HepG2 (cell line): ENCODE results near the gene PDE9A. TPM values are rescaled to one million over a fixed set of nuclear protein-coding genes. Genes with fewer than 3 reads are reported as not detected.

Experiments used
- CC2D1A ChIP-seq: sonication (generic); formaldehyde crosslinking; IDR thresholded peaks from 2 replicates; pipeline ENCODE4 v1.8.1; 2023; ENCODE audit warnings: mild to moderate bottlenecking, missing genetic modification reagents
- GFI1 ChIP-seq: sonication (generic); formaldehyde crosslinking; IDR thresholded peaks from 2 replicates; pipeline ENCODE4 v1.5.0; 2020; ENCODE audit warnings: missing genetic modification reagents, mild to moderate bottlenecking, borderline replicate concordance
- KAT7 ChIP-seq: IDR thresholded peaks from 2 replicates; pipeline ENCODE4 v1.6.1; 2018; ENCODE audit warnings: borderline replicate concordance, missing compliant biosample characterization
- KLF16 ChIP-seq, 2 experiments: sonication (generic) in 1 of 2; formaldehyde crosslinking in 1 of 2; IDR thresholded peaks; 2 replicates each; pipeline versions ENCODE4 v1.6.1 to v1.8.0; 2016 to 2023; ENCODE audit warnings: missing genetic modification reagents in 2 of 2, missing compliant biosample characterization in 1 of 2
- RAD21 ChIP-seq: fragments of 450-650 bp; formaldehyde crosslinking; IDR thresholded peaks from 2 replicates; pipeline ENCODE4 v1.5.0; 2020; ENCODE audit warnings: mild to moderate bottlenecking
- RFXAP ChIP-seq: sonication (generic); formaldehyde crosslinking; IDR thresholded peaks from 2 replicates; pipeline ENCODE4 v1.4.0; 2020; ENCODE audit warnings: missing genetic modification reagents, borderline replicate concordance
- SMAD1 ChIP-seq: sonication (generic); formaldehyde crosslinking; IDR thresholded peaks from 2 replicates; pipeline ENCODE4 v1.4.0; 2020; ENCODE audit warnings: missing genetic modification reagents, low read depth, mild to moderate bottlenecking, borderline replicate concordance
- TOE1 ChIP-seq: sonication (generic); formaldehyde crosslinking; IDR thresholded peaks from 2 replicates; pipeline ENCODE4 v1.4.0; 2020; ENCODE audit warnings: mild to moderate bottlenecking, missing genetic modification reagents
- ZBTB42 ChIP-seq: sonication (generic); formaldehyde crosslinking; IDR thresholded peaks from 2 replicates; pipeline ENCODE4 v1.5.0; 2020; ENCODE audit warnings: mild to moderate bottlenecking, missing genetic modification reagents
- ZNF550 ChIP-seq: sonication (generic); formaldehyde crosslinking; IDR thresholded peaks from 2 replicates; pipeline ENCODE4 v1.4.0; 2020; ENCODE audit warnings: mild to moderate bottlenecking, missing genetic modification reagents, borderline replicate concordance
- ZNF589 ChIP-seq: sonication (generic); formaldehyde crosslinking; conservative IDR thresholded peaks from 2 replicates; pipeline ENCODE4 v1.8.0; 2022; ENCODE audit warnings: mild to moderate bottlenecking, moderate library complexity, missing genetic modification reagents
- ZNF607 ChIP-seq: sonication (generic); formaldehyde crosslinking; IDR thresholded peaks from 2 replicates; pipeline ENCODE4 v1.5.1; 2020; ENCODE audit warnings: missing genetic modification reagents, mild to moderate bottlenecking, borderline replicate concordance
- ZNF841 ChIP-seq: sonication (generic); formaldehyde crosslinking; IDR thresholded peaks from 2 replicates; pipeline ENCODE4 v1.8.1; 2023; ENCODE audit warnings: missing genetic modification reagents, borderline replicate concordance
- ZNF891 ChIP-seq: sonication (generic); formaldehyde crosslinking; IDR thresholded peaks from 2 replicates; pipeline ENCODE4 v1.5.0; 2020; ENCODE audit warnings: mild to moderate bottlenecking, missing genetic modification reagents
- polyA plus RNA-seq, 8 experiments: library from polyadenylated mRNA; depleted of rRNA in 3 of 8; stranded (reverse) in 7 of 8; unstranded in 1 of 8; fragments of >200 nt; fragmentation: Illumina TruSeq in 4 of 8; extraction: Trizol in 4 of 8; gene quantifications; 2 replicates each; pipeline versions ENCODE4 v1.2.1 to v1.2.3, GENCODE V29; 2011 to 2016; ENCODE audit warnings: low read depth in 4 of 8, missing spikeins in 1 of 8, mixed read lengths in 1 of 8; ENCODE audit not compliant: insufficient read depth in 1 of 8
- total RNA-seq, 5 experiments: library from RNA; depleted of rRNA; stranded (reverse); fragments of >200 nt; fragmentation: Illumina TruSeq; extraction: Trizol; gene quantifications; 2 replicates each; pipeline ENCODE4 v1.2.3, GENCODE V29; 2016; ENCODE audit warnings: low read depth in 1 of 5
- TF ChIP-seq, protein P1 (sequence below): sonication (generic); formaldehyde crosslinking; IDR thresholded peaks from 2 replicates; pipeline ENCODE4 v1.9.0; 2022; ENCODE audit warnings: low read depth, missing genetic modification reagents
- TF ChIP-seq, protein P2 (sequence below): sonication (generic); formaldehyde crosslinking; IDR thresholded peaks from 2 replicates; pipeline ENCODE4 v1.4.0; 2020; ENCODE audit warnings: missing genetic modification reagents
- TF ChIP-seq, protein P3 (sequence below): sonication (generic); formaldehyde crosslinking; IDR thresholded peaks from 2 replicates; pipeline ENCODE4 v1.4.0; 2020; ENCODE audit warnings: mild to moderate bottlenecking, missing genetic modification reagents, borderline replicate concordance
- TF ChIP-seq, protein P4 (sequence below): sonication (generic); formaldehyde crosslinking; IDR thresholded peaks from 2 replicates; pipeline ENCODE4 v1.8.0; 2022; ENCODE audit warnings: missing genetic modification reagents, mild to moderate bottlenecking, moderate library complexity, borderline replicate concordance

Gene PDE9A
- total and polyA plus RNA-seq, 2 of the 13 experiments (the other 11 are each of a cell fraction or from before 2014, with no cell fraction given), result 4.6 to 19.7 TPM

DNA sequence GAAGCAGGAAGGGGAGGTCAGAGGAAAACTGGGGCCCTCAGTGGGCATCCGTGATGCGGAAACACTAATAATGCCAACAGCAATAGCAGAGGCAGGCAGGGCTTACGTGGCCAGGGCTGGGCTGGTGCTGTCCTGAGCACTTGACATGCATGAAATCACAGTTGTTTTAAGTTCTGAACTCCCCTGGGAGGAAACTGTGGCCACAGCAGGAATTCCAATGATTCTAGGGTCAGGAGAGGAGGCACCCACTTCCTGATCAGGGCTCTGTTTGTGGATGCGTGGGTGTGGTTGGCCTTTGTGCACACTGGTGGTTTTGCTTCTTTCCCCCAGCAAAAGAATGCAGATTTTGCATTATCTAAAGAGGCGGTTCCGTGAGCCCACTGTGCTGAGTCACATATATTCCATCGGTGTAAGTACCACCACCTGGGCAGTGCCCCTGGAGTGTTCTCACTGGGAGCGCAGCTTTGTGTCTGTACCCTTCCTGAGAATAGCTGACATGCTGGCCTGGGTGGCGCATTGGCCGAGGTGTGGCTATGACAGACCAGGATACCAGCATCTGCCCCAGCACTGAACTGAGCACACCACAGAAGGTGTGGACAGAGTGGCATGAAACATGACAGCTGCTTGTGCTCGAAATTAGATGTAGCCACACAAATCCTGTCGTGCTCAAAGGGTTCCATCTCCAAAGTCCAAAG is 71.0 kb downstream of the PDE9A start (continued):
- TF ChIP-seq ZNF891 (CRISPR knock-in tag) (0 out of 2 replicates have a peak, but pooled peaks have one; percentile 52), GFI1 (CRISPR knock-in tag) (peak; percentile 88), ZNF607 (no peak), KLF16 (CRISPR knock-in tag; IDR thresholded peaks at IDR 0.05) (no peak), ZNF841 (CRISPR knock-in tag) (no peak), SMAD1 (CRISPR knock-in tag) (no peak), ZNF550 (no peak), CC2D1A (no peak), RAD21 (CRISPR knock-in tag) (0 out of 2 replicates have a peak, but pooled peaks have one; percentile 30), TOE1 (no peak), KAT7 (CRISPR knock-in tag) (no peak), RFXAP (CRISPR knock-in tag) (no peak), ZNF589 (no peak), ZBTB42 (no peak)
- TF ChIP-seq, protein P1, sequence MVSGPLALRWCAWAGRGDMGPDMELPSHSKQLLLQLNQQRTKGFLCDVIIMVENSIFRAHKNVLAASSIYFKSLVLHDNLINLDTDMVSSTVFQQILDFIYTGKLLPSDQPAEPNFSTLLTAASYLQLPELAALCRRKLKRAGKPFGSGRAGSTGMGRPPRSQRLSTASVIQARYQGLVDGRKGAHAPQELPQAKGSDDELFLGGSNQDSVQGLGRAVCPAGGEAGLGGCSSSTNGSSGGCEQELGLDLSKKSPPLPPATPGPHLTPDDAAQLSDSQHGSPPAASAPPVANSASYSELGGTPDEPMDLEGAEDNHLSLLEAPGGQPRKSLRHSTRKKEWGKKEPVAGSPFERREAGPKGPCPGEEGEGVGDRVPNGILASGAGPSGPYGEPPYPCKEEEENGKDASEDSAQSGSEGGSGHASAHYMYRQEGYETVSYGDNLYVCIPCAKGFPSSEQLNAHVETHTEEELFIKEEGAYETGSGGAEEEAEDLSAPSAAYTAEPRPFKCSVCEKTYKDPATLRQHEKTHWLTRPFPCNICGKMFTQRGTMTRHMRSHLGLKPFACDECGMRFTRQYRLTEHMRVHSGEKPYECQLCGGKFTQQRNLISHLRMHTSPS (CRISPR knock-in tag), result 0 out of 2 replicates have a peak, but pooled peaks have one; percentile 39
- TF ChIP-seq, protein P2, sequence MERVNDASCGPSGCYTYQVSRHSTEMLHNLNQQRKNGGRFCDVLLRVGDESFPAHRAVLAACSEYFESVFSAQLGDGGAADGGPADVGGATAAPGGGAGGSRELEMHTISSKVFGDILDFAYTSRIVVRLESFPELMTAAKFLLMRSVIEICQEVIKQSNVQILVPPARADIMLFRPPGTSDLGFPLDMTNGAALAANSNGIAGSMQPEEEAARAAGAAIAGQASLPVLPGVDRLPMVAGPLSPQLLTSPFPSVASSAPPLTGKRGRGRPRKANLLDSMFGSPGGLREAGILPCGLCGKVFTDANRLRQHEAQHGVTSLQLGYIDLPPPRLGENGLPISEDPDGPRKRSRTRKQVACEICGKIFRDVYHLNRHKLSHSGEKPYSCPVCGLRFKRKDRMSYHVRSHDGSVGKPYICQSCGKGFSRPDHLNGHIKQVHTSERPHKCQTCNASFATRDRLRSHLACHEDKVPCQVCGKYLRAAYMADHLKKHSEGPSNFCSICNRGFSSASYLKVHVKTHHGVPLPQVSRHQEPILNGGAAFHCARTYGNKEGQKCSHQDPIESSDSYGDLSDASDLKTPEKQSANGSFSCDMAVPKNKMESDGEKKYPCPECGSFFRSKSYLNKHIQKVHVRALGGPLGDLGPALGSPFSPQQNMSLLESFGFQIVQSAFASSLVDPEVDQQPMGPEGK (CRISPR knock-in tag), result no peak
- TF ChIP-seq, protein P3, sequence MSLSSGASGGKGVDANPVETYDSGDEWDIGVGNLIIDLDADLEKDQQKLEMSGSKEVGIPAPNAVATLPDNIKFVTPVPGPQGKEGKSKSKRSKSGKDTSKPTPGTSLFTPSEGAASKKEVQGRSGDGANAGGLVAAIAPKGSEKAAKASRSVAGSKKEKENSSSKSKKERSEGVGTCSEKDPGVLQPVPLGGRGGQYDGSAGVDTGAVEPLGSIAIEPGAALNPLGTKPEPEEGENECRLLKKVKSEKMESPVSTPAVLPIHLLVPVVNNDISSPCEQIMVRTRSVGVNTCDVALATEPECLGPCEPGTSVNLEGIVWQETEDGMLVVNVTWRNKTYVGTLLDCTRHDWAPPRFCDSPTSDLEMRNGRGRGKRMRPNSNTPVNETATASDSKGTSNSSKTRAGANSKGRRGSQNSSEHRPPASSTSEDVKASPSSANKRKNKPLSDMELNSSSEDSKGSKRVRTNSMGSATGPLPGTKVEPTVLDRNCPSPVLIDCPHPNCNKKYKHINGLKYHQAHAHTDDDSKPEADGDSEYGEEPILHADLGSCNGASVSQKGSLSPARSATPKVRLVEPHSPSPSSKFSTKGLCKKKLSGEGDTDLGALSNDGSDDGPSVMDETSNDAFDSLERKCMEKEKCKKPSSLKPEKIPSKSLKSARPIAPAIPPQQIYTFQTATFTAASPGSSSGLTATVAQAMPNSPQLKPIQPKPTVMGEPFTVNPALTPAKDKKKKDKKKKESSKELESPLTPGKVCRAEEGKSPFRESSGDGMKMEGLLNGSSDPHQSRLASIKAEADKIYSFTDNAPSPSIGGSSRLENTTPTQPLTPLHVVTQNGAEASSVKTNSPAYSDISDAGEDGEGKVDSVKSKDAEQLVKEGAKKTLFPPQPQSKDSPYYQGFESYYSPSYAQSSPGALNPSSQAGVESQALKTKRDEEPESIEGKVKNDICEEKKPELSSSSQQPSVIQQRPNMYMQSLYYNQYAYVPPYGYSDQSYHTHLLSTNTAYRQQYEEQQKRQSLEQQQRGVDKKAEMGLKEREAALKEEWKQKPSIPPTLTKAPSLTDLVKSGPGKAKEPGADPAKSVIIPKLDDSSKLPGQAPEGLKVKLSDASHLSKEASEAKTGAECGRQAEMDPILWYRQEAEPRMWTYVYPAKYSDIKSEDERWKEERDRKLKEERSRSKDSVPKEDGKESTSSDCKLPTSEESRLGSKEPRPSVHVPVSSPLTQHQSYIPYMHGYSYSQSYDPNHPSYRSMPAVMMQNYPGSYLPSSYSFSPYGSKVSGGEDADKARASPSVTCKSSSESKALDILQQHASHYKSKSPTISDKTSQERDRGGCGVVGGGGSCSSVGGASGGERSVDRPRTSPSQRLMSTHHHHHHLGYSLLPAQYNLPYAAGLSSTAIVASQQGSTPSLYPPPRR (CRISPR knock-in tag), result peak; percentile 62; the same call in 1 of the 2 replicates
- TF ChIP-seq, protein P4, sequence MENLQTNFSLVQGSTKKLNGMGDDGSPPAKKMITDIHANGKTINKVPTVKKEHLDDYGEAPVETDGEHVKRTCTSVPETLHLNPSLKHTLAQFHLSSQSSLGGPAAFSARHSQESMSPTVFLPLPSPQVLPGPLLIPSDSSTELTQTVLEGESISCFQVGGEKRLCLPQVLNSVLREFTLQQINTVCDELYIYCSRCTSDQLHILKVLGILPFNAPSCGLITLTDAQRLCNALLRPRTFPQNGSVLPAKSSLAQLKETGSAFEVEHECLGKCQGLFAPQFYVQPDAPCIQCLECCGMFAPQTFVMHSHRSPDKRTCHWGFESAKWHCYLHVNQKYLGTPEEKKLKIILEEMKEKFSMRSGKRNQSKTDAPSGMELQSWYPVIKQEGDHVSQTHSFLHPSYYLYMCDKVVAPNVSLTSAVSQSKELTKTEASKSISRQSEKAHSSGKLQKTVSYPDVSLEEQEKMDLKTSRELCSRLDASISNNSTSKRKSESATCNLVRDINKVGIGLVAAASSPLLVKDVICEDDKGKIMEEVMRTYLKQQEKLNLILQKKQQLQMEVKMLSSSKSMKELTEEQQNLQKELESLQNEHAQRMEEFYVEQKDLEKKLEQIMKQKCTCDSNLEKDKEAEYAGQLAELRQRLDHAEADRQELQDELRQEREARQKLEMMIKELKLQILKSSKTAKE (CRISPR knock-in tag), result no peak; the same call in 1 of the 2 replicates
